GM11168 (cell line): ENCODE measurements around the gene WDR43.

ENCODE experiments used
- in situ Hi-C: fragments of 300-500 bp; cut with MboI; formaldehyde crosslinking; loops from one replicate; pipeline ENCODE4 v1.12.0; 2022; ENCODE audit warnings: low sequenced_read_pairs; ENCODE audit not compliant: unreplicated experiment

Gene WDR43

GRCh38 chr2:28894470-28895188, at the start of gene WDR43:
WDR43 (plus strand) TSS chr2:28894667; CDS start chr2:28894699, 32 bp downstream.
- in situ Hi-C loops = no loop called here

GRCh38 chr2:28855193-28855592, 39.3 kb upstream of the WDR43 start:
- in situ Hi-C loops = no loop called here

GRCh38 chr2:28855977-28856376, 38.5 kb upstream of the WDR43 start:
- in situ Hi-C loops = no loop called here

DNA sequence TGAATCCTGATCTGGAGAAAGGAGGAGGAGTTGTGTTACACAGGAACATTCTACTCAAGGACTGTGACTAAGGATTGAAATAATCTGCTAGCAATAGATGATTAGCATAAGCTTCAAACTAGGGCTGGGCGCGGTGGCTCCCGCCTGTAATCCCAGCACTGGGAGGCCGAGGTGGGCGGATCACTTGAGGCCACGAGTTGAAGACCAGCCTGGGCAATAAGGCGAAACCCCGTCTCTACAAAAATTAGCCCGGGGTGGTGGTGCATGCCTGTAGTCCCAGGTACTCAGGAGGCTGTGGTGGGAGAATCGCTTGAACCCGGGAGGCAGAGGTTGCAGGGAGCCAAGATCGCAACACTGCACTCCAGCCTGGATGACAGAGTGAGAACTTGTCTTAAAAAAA, 25.9 kb upstream of the WDR43 start:
- in situ Hi-C loops = no loop called here

DNA sequence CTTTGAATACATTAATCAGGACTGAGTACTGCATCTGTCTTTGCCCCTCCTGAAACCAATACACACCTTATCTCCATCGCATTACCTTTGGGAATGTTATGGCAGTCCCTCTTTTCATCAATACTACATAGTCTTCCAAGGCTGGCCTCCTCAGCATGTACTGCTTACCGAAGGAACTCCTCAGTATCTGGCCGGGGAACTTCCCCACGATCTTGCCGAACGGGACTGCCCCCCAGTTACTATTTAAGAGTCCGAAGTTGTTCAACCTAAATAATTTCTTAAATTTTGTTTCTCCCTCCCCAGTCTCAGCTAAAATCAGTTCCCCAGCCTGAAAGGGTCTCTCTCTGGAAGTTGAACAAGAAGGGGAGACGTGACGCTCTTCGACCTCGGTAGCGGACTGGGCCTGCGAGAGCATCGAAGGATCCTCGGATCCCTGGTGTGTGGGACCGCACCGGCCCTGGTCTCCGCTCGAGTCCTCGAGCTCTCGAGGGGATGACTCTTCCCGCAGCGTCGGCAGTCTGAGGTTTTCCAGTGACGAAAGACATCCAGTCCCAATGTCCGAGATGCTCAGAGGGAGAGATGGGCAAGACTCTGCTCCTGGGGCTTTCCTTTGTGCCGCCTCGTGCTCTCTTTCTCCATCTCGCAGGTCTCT, 24.8 kb upstream of the WDR43 start:
- in situ Hi-C loops = no loop called here

DNA sequence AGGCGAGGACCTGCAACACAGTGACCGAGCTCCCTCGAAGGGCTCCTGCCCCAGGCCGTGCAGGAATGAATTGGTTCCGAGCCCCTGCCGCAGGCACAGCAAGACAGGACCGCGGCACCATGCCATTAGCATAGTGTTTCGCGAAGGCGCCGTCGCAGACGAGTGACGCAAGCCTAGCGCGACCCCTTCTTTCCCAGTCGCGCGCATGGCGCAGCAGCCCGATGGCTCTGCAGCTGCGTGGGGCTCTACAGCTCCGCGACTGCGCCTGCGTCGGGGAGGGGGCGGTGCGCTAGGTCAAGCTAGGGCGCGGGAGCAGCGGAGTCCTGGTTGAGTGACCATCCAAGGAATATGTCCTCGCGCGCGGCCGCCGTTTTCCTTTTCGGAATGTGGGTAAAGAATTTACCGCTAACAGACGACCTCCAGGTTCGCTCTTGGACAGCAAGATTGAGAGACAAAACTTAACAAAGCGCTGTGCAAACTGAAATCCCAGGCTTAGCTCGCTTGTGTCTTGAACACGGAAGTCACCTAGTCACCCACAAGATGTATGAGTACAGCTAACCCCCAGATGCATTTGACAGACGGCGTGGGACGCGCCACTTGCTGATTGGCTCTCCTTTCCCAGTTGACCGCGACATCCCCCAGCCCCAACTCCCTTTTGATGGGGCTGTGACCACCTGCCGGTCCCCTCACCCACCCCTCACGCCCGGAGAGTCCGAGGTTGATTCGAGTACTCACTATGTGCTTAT, 24.1 kb upstream of the WDR43 start, which contains the start of gene TRMT61B:
Gene TRMT61B (minus strand): TSS at position 164 of the 746 bp plus-strand sequence. CDS start 32 bp downstream, at position 132.
- in situ Hi-C loops = no loop called here

DNA sequence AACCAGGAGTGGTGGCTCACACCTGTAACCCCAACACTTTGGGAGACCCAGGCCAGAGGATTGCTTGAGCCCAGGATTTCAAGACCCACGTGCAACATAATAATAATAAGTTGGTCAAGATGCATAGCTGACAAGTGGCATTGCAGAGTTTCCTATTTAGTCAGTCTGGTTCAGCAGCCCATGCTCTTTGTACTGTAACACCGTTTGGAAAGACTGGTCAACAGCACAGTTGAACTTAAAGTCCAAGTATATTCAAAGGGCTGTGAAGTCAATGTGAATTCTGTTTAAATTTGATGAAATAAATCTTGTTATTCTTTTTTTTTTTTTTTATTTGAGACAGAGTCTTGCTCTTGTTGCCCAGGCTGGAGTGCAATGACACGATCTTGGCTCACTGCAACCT, 22.8 kb upstream of the WDR43 start:
- in situ Hi-C loops = no loop called here

GRCh38 chr2:28880193-28880592, 14.3 kb upstream of the WDR43 start:
- in situ Hi-C loops = no loop called here

DNA sequence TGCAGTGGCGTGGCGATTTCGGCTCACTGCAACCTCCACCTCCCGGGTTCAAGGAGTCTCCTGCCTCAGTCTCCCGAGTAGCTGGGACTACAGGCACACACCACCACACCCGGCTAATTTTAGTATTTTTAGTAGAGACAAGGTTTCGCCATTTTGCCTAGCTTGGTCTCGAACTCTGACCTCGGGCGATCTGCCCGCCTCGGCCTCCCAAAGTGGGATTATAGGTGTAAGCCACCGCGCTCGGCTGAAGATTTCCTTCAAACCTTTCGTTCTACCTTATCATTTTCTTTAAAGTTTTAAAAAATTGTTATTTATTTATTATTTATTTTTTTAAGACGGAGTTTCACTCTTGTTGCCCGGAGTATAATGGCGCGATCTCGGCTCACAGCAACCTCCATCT, 979 bp upstream of the WDR43 start:
- in situ Hi-C loops = no loop called here

GRCh38 chr2:28895189-28895893, 874 bp downstream of the WDR43 start:
- in situ Hi-C loops = no loop called here

DNA sequence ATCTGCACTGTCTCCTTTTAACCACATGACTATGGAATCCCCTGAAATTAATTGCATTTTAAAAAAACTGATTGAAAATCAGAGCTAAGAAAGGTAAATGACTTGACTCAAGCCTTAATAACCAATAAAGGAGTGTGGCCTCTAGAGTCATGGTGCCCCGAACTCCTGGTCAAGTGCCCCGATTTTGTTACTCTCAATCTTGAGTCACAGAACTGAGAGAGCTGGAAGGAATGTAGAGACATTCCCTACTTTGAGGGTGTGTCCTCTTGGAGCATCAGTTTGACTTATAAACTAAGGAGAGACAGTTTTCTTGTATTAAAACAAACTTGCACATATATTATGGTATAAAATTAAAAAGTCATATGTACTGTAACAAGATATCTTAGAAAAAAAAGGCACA, 2.4 kb downstream of the WDR43 start:
- in situ Hi-C loops = no loop called here

GRCh38 chr2:28898048-28898447, 3.6 kb downstream of the WDR43 start:
- in situ Hi-C loops = no loop called here

- in situ Hi-C loops = no loop called here
These were observed 6.7 kb downstream of the WDR43 start for GRCh38 chr2:28901202-28901601.

- in situ Hi-C loops = no loop called here
These were observed 7.4 kb downstream of the WDR43 start for GRCh38 chr2:28901841-28902240.

DNA sequence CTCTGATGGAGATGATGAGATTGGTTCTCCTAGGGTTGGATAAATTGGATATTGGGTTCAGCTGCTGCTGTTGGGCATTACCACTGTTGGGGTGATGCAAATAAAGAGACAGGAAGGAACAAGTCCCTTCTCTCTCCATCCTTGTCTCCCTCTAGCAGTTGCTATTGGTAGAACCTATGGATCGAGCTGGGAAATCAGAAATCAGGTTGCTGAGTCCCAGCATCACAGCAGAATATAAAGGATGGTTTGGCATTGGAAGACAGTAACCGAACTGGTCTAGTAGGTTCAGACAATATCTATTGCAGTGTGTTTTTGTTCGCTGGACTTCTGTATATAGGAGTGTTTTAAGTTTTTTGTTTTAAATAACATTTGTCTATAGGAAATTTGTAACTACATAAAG, 8.1 kb downstream of the WDR43 start:
- in situ Hi-C loops = no loop called here

GRCh38 chr2:28904295-28904694, 9.8 kb downstream of the WDR43 start:
- in situ Hi-C loops = no loop called here

DNA sequence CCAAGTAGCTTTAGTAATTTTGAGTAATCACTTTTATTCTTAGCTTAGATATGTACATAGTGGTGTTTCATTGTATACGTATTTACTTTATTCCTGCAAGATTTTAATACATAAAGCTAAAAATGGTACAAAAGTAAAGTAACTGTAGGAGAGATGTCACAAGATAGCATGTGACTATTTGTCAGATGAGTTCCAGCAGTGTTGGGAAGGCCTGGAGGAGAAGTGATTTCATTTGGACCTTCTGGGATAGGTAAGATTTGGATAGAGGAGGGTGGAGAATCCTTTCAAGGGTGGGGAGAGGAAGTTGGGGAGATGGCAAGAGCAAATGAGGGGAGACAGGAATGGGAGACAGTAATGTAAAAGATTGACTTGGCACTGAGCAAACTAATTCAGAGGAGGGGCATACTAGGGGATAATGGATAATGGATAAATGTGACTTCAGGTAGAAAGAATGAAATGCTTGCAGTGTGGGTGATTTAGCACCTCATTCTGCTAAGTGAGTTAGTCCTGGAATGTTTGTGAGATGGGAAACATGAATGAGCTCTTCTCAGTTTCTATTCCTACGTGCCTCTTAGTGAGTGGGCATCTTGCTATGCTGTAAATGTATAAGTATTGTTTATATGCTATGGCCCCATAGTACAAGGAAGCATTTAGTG, 10.5 kb downstream of the WDR43 start:
- in situ Hi-C loops = no loop called here

GRCh38 chr2:28905533-28905932, 11.1 kb downstream of the WDR43 start:
- in situ Hi-C loops = no loop called here

- in situ Hi-C loops = no loop called here
These were observed 11.9 kb downstream of the WDR43 start for GRCh38 chr2:28906376-28906775.

GRCh38 chr2:28906821-28907220, 12.4 kb downstream of the WDR43 start:
- in situ Hi-C loops = no loop called here
